ENCODE results near the gene CRY1.

CRY1 gene

GRCh38 chr12:107042801-107043200, 50.5 kb downstream of the CRY1 start:
- H3K36me3 ChIP-seq: no peaks in the 10 kb centered on the region
- H3K27ac ChIP-seq: no peak overlapping the region
- no peak overlapping the region for H3K4me3 ChIP-seq (ENCODE audit: low read depth in 1 of 2, low read length in 1 of 2)
- no peaks in the 10 kb centered on the region for H3K9me3 ChIP-seq
- TF ChIP-seq, protein P1, sequence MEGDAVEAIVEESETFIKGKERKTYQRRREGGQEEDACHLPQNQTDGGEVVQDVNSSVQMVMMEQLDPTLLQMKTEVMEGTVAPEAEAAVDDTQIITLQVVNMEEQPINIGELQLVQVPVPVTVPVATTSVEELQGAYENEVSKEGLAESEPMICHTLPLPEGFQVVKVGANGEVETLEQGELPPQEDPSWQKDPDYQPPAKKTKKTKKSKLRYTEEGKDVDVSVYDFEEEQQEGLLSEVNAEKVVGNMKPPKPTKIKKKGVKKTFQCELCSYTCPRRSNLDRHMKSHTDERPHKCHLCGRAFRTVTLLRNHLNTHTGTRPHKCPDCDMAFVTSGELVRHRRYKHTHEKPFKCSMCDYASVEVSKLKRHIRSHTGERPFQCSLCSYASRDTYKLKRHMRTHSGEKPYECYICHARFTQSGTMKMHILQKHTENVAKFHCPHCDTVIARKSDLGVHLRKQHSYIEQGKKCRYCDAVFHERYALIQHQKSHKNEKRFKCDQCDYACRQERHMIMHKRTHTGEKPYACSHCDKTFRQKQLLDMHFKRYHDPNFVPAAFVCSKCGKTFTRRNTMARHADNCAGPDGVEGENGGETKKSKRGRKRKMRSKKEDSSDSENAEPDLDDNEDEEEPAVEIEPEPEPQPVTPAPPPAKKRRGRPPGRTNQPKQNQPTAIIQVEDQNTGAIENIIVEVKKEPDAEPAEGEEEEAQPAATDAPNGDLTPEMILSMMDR (IDR thresholded peaks at IDR 0.05): no peak
- H3K27me3 ChIP-seq: no peaks in the 10 kb centered on the region
- H3K4me1 ChIP-seq (ENCODE audit: control insufficient read depth in 1 of 2, insufficient read depth in 1 of 2, low read depth in 1 of 2, low read length in 1 of 2): no peaks in the 10 kb centered on the region

- Histone ChIP-seq H3K4me3 (ENCODE audit: low read depth in 1 of 2, low read length in 1 of 2) (no peak overlapping the region), H3K9me3 (no peaks in the 10 kb centered on the region)
- TF ChIP-seq, protein P1 (IDR thresholded peaks at IDR 0.05): no peak
Observed at GRCh38 chr12:107035733-107036132, 57.6 kb downstream of the CRY1 start.

DNA sequence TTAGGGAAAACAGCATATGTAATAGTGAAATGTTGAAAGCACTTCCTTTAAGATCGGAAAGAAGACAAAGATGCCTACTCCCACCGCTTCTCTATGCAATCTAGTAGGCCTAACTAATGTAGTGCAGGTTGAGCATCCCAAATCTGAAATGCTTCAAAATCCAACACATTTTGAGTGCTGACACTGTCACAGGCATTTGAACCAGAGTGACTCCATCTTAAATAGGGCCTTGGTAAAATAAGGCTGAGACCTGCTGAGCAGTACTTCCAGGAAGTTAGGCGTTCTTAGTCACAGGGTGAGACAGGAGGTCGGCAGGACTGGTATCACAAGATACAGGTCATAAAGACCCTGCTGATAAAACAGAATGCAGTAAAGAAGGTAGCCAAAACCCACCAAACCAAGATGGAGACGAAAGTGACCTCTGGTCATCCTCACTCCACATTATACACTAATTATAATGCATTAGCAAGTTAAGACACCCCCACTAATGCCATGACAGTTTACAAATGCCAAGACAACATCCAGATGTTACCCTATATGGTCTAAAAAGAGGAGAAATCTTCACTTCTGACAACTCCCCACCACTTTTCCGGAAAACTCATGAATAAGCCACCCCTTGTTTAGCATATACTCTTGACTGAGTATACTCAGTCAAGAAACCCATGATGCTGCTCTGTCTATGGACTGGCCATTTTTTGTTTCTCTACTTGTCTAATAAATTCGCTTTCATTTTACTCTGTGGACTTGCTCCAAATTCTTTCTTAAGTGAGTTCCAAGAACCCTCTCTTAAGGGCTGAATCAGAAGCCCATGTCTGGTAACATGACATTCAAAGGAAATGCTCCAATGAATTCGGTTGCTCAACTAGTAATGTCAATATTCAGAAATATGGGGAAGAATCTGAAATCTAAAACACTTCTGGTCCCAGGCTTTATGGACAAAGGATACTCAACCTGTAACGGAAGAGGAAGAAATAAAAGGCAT, 59.3 kb downstream of the CRY1 start:
- Histone ChIP-seq H3K36me3 (no peaks in the 10 kb centered on the region), H3K9me3 (no peaks in the 10 kb centered on the region), H3K4me3 (ENCODE audit: low read depth in 1 of 2, low read length in 1 of 2) (no peak overlapping the region), H3K27ac (no peak overlapping the region), H3K4me1 (ENCODE audit: control insufficient read depth in 1 of 2, insufficient read depth in 1 of 2, low read depth in 1 of 2, low read length in 1 of 2) (no peaks in the 10 kb centered on the region), H3K27me3 (no peaks in the 10 kb centered on the region)
- TF ChIP-seq, protein P1 (IDR thresholded peaks at IDR 0.05): no peak

More at GRCh38 chr12:107035733-107036132, 57.6 kb downstream of the CRY1 start:
- Histone ChIP-seq H3K27ac (no peak overlapping the region), H3K4me1 (ENCODE audit: control insufficient read depth in 1 of 2, insufficient read depth in 1 of 2, low read depth in 1 of 2, low read length in 1 of 2) (no peaks in the 10 kb centered on the region), H3K27me3 (no peaks in the 10 kb centered on the region), H3K36me3 (no peaks in the 10 kb centered on the region)

- Histone ChIP-seq H3K4me1 (ENCODE audit: control insufficient read depth in 1 of 2, insufficient read depth in 1 of 2, low read depth in 1 of 2, low read length in 1 of 2) (no peaks in the 10 kb centered on the region), H3K9me3 (no peaks in the 10 kb centered on the region), H3K36me3 (no peaks in the 10 kb centered on the region), H3K4me3 (ENCODE audit: low read depth in 1 of 2, low read length in 1 of 2) (no peak overlapping the region), H3K27me3 (no peaks in the 10 kb centered on the region), H3K27ac (no peak overlapping the region)
- TF ChIP-seq, protein P1 (IDR thresholded peaks at IDR 0.05): no peak
Observed at GRCh38 chr12:107032266-107032665, 61.1 kb downstream of the CRY1 start.

DNA sequence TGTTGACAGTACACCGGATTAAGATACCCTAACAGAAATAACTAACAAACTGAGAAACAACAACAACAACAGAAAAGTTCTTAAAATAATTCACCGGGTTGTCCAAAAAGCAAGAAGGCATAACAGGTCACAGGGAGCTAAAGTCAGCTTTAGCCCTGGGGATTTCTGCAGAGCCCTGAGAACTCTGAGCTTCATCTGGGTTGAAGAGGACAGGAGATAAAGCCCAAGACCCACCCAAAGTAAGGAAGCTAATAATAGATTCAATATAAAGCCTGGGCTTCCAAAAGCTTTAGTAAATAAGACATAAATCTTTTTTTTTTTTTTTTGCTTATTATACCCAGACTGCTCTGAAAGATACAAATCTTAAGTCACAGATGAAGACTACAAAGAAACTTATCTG, 62.3 kb downstream of the CRY1 start:
- H3K27me3 ChIP-seq: no peaks in the 10 kb centered on the region
- H3K9me3 ChIP-seq: no peaks in the 10 kb centered on the region
- H3K36me3 ChIP-seq: no peaks in the 10 kb centered on the region
- H3K4me1 ChIP-seq (ENCODE audit: control insufficient read depth in 1 of 2, insufficient read depth in 1 of 2, low read depth in 1 of 2, low read length in 1 of 2): no peaks in the 10 kb centered on the region
- TF ChIP-seq, protein P1 (IDR thresholded peaks at IDR 0.05): no peak
- H3K4me3 ChIP-seq (ENCODE audit: low read depth in 1 of 2, low read length in 1 of 2): no peak overlapping the region
- no peak overlapping the region for H3K27ac ChIP-seq

All from neutrophil (primary cell).